ENCODE data around the gene FOXL1.

The FOXL1 gene

GRCh38 chr16:86549076-86549892 lies 29.1 kb upstream of the FOXL1 start:
- DNase-seq = no peak

- no peak for DNase-seq
Observed at GRCh38 chr16:86549893-86550190, 28.5 kb upstream of the FOXL1 start.

GRCh38 chr16:86550281-86550680 lies 28.1 kb upstream of the FOXL1 start:
- no peak for DNase-seq

- DNase-seq = no peak
Observed at GRCh38 chr16:86553356-86553755, 25.0 kb upstream of the FOXL1 start.

- DNase-seq = no peak
Observed at GRCh38 chr16:86554599-86554916, 23.8 kb upstream of the FOXL1 start.

GRCh38 chr16:86554917-86555703 lies 23.2 kb upstream of the FOXL1 start, which contains the start of gene MTHFSD:
Gene MTHFSD (minus strand): TSS chr16:86555235. CDS start chr16:86555184, 51 bp downstream.
- no peak for DNase-seq

GRCh38 chr16:86555704-86556075 lies 22.7 kb upstream of the FOXL1 start:
- DNase-seq = no peak

GRCh38 chr16:86556576-86556975 lies 21.8 kb upstream of the FOXL1 start:
- DNase-seq = no peak

GRCh38 chr16:86557587-86557986 lies 20.8 kb upstream of the FOXL1 start:
- DNase-seq = no peak

GRCh38 chr16:86558355-86559193 lies 19.8 kb upstream of the FOXL1 start:
- DNase-seq = no peak

GRCh38 chr16:86559802-86560305 lies 18.5 kb upstream of the FOXL1 start:
- DNase-seq = no peak

GRCh38 chr16:86562356-86562755 lies 16.0 kb upstream of the FOXL1 start:
- DNase-seq = no peak

- no peak for DNase-seq
Observed at GRCh38 chr16:86563469-86564345, 14.6 kb upstream of the FOXL1 start.

- no peak for DNase-seq
Observed at GRCh38 chr16:86565181-86565631, 13.1 kb upstream of the FOXL1 start.

- no peak for DNase-seq
Observed at GRCh38 chr16:86565644-86566511, 12.5 kb upstream of the FOXL1 start.

GRCh38 chr16:86566601-86566965 lies 11.8 kb upstream of the FOXL1 start, which contains the start of gene FOXC2:
Gene FOXC2 (plus strand): TSS chr16:86566829. CDS start chr16:86567336, 507 bp downstream.
- no peak for DNase-seq

GRCh38 chr16:86566966-86567700 lies 11.2 kb upstream of the FOXL1 start:
- no peak for DNase-seq

- no peak for DNase-seq
Observed at GRCh38 chr16:86567701-86568581, 10.4 kb upstream of the FOXL1 start.

Data from DMS79 (cell line).